Neural cell (in vitro differentiated cells): Measurements from ENCODE around the gene PGBD2.

Experiments
- MXI1 ChIP-seq: fragments of 450-650 bp; conservative IDR thresholded peaks from 2 replicates; pipeline ENCODE4 v1.6.1; 2014; ENCODE audit warnings: antibody characterized with exemption, mild to moderate bottlenecking; ENCODE audit not compliant: poor library complexity, severe bottlenecking
- TF ChIP-seq, protein P1 (sequence below): fragments of 450-650 bp; IDR thresholded peaks from 2 replicates; pipeline ENCODE4 v1.5.1; 2014; ENCODE audit warnings: antibody characterized with exemption, mild to moderate bottlenecking, moderate library complexity; ENCODE audit not compliant: poor library complexity, severe bottlenecking

DNA sequence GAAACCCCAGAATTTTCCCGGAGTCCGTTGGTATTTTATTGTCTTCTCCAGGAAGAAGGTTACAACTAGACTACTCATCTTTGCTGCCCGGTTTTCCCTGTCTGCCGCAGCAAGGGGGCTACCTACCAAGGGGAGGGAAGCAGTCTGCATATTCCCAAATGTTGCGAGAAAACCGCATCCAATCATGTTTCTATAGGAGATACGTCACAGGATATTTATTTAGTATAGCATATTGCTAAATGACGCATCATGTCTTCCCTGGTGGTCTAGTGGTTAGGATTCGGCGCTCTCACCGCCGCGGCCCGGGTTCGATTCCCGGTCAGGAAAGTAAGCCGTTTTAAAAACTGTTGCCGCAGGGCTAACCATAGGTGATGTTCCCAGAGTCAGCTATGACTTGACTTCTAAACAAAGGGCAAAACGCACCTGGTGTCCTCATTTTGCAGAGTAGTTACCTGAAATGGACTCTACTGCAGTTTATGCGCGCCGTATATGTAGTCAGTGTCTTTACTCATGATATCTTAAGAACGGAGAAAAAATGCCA lies 32.0 kb upstream of the PGBD2 start:
- no peak for TF ChIP-seq MXI1
- TF ChIP-seq, protein P1, sequence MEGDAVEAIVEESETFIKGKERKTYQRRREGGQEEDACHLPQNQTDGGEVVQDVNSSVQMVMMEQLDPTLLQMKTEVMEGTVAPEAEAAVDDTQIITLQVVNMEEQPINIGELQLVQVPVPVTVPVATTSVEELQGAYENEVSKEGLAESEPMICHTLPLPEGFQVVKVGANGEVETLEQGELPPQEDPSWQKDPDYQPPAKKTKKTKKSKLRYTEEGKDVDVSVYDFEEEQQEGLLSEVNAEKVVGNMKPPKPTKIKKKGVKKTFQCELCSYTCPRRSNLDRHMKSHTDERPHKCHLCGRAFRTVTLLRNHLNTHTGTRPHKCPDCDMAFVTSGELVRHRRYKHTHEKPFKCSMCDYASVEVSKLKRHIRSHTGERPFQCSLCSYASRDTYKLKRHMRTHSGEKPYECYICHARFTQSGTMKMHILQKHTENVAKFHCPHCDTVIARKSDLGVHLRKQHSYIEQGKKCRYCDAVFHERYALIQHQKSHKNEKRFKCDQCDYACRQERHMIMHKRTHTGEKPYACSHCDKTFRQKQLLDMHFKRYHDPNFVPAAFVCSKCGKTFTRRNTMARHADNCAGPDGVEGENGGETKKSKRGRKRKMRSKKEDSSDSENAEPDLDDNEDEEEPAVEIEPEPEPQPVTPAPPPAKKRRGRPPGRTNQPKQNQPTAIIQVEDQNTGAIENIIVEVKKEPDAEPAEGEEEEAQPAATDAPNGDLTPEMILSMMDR = no peak
